GM12878 (cell line): ENCODE measurements around the gene TRIM6. TPM values are rescaled to one million over a fixed set of nuclear protein-coding genes. Genes with fewer than 3 reads are reported as not detected.

Experiments
- ATAC-seq: fragments of 200-7000 bp; cut with Tn5 transposase; 3 replicates; pipeline ENCODE4 v1.9.1; 2020; ENCODE audit warnings: mild to moderate bottlenecking, moderate library complexity
- BruUV-seq: library from RNA; stranded (reverse); fragments of 400-500 nt; replicated peaks from 2 replicates; lab custom pipeline; 2021; lab: Mats Ljungman, UMichigan
- CTCF ChIA-PET: fragments of 300-600 bp; sonication (Branson Sonifier 250); formaldehyde crosslinking; extraction: SDS; loops from one replicate; lab custom pipeline; 2021; ENCODE audit warnings: inconsistent platforms; lab: Yijun Ruan, JAX
- POLR2A ChIA-PET: fragments of 350-600 bp; formaldehyde crosslinking; extraction: SDS; loops from one replicate; lab custom pipeline; 2021; ENCODE audit warnings: inconsistent platforms; lab: Charles Lee
- RAD21 ChIA-PET: fragments of 300-600 bp; sonication (Branson Sonifier 250); formaldehyde crosslinking; loops from one replicate; lab custom pipeline; 2023; ENCODE audit warnings: antibody characterized with exemption; ENCODE audit not compliant: unreplicated experiment; lab: Charles Lee
- SMC1A ChIA-PET: fragments of 300-600 bp; sonication (Branson Sonifier 250); formaldehyde crosslinking; loops from one replicate; lab custom pipeline; 2023; ENCODE audit not compliant: unreplicated experiment, uncharacterized antibody; lab: Charles Lee
- DNase-seq: peaks from one replicate; pipeline ENCODE4 v3.0.0-alpha.2; 2011; ENCODE audit warnings: low read depth, low spot score
- FAIRE-seq: peaks from 3 replicates; lab custom pipeline; 2011; peaks lifted over from hg19 to GRCh38; lab: Jason Lieb, UNC
- H2AFZ ChIP-seq: 2 replicates; pipeline ENCODE4 v1.6.0; 2011; ENCODE audit warnings: low read depth, low read length, control low read depth; ENCODE audit not compliant: control insufficient read depth
- H3K27ac ChIP-seq: 2 replicates; pipeline ENCODE4 v1.5.1; 2011; ENCODE audit warnings: control low read depth; ENCODE audit not compliant: control insufficient read depth, insufficient read depth
- H3K27me3 ChIP-seq, 2 experiments: replicated peaks in 1 of 2; 2 replicates each; pipeline versions ENCODE4 v1.6.0 to v1.6.1; 2011; ENCODE audit warnings: low read length in 1 of 2; ENCODE audit not compliant: control insufficient read depth in 2 of 2, insufficient read depth in 2 of 2
- H3K36me3 ChIP-seq, 2 experiments: 2 replicates each; pipeline ENCODE4 v1.5.1; 2011; ENCODE audit warnings: low read length in 1 of 2; ENCODE audit not compliant: control insufficient read depth in 2 of 2, insufficient read depth in 2 of 2
- H3K4me1 ChIP-seq: 2 replicates; pipeline ENCODE4 v1.6.1; 2011; ENCODE audit warnings: mild to moderate bottlenecking, low read length, moderate library complexity, mixed read lengths; ENCODE audit not compliant: control insufficient read depth, insufficient read depth
- H3K4me2 ChIP-seq: 2 replicates; pipeline ENCODE4 v1.6.0; 2011; ENCODE audit warnings: control low read depth; ENCODE audit not compliant: control insufficient read depth, insufficient read depth
- H3K4me3 ChIP-seq: fragments of 200-600 bp; sonication (generic); 2 replicates; pipeline ENCODE4 v1.5.1; 2016
- H3K79me2 ChIP-seq: 2 replicates; pipeline ENCODE4 v1.6.0; 2011; ENCODE audit warnings: low read length; ENCODE audit not compliant: control insufficient read depth, insufficient read depth
- H3K9ac ChIP-seq: 2 replicates; pipeline ENCODE4 v1.8.0; 2011; ENCODE audit warnings: low read length, control low read depth, mixed read lengths; ENCODE audit not compliant: control insufficient read depth, insufficient read depth
- H3K9me3 ChIP-seq: replicated peaks from 3 replicates; pipeline ENCODE4 v1.5.1; 2011; ENCODE audit warnings: mild to moderate bottlenecking, low read length; ENCODE audit not compliant: control insufficient read depth, insufficient read depth
- H4K20me1 ChIP-seq: 2 replicates; pipeline ENCODE4 v1.6.0; 2011; ENCODE audit not compliant: control insufficient read depth, insufficient read depth
- CBX3 ChIP-seq: fragments of 200-600 bp; sonication (generic); IDR thresholded peaks from 2 replicates; pipeline ENCODE4 v1.6.1; 2016; ENCODE audit warnings: low read depth, borderline replicate concordance
- E4F1 ChIP-seq: fragments of 450-650 bp; IDR thresholded peaks from 2 replicates; pipeline ENCODE4 v1.6.1; 2018; ENCODE audit warnings: borderline replicate concordance, mild to moderate bottlenecking; ENCODE audit not compliant: partially characterized antibody
- MEF2A ChIP-seq: IDR thresholded peaks from 2 replicates; pipeline ENCODE4 v1.6.1; 2011; ENCODE audit warnings: low read depth, mild to moderate bottlenecking, low read length, moderate library complexity; ENCODE audit not compliant: insufficient read depth
- ZNF207 ChIP-seq: fragments of 450-650 bp; IDR thresholded peaks from 2 replicates; pipeline ENCODE4 v1.6.1; 2014; ENCODE audit warnings: antibody characterized with exemption, mild to moderate bottlenecking, borderline replicate concordance
- ZNF24 ChIP-seq: fragments of 450-650 bp; IDR thresholded peaks from 2 replicates; pipeline ENCODE4 v1.6.1; 2017; ENCODE audit warnings: antibody characterized with exemption, mild to moderate bottlenecking
- WGBS: methylation state at CpG from one replicate; pipeline ENCODE4 v1.1.6; 2016; ENCODE audit warnings: low lambda C conversion rate; ENCODE audit not compliant: insufficient replicate concordance, insufficient coverage; ENCODE audit errors: missing lambda C conversion rate; 5-methylcytosine and 5-hydroxymethylcytosine counted together
- in situ Hi-C: fragments of 300-500 bp; cut with MboI; formaldehyde crosslinking; loops from 9 replicates; pipeline ENCODE4 v1.14.3; 2018; ENCODE audit warnings: mixed read lengths
- intact Hi-C: fragments of 100-400 bp; cut with micrococcal nuclease; formaldehyde crosslinking; loops from one replicate; pipeline ENCODE4 v1.14.2; 2022; ENCODE audit not compliant: unreplicated experiment
- polyA plus RNA-seq, 11 experiments: library from polyadenylated mRNA; depleted of rRNA in 4 of 11; unstranded in 6 of 11; stranded (reverse) in 5 of 11; fragments of >200 nt; fragmentation: Nextera tagmentation in 4 of 11; fragmentation: Illumina TruSeq in 1 of 11; extraction: Ambion mirVana in 4 of 11; extraction: Trizol in 1 of 11; gene quantifications; 1 replicate in 1 of 11; 2 replicates in 10 of 11; pipeline versions ENCODE4 v1.2.1 to v1.2.3, GENCODE V29; 2011 to 2016; ENCODE audit warnings: inconsistent platforms in 2 of 11, missing spikeins in 2 of 11, low read depth in 1 of 11
- total RNA-seq, 4 experiments: library from RNA; depleted of rRNA in 3 of 4; stranded (reverse); fragments of >200 nt in 3 of 4; fragmentation: Illumina TruSeq in 1 of 4; extraction: Trizol in 1 of 4; gene quantifications; 2 replicates each; pipeline versions ENCODE4 v1.2.1 to v1.2.3, GENCODE V29; 2013 to 2021
- TF ChIP-seq, protein P1 (sequence below): fragments of 450-650 bp; IDR thresholded peaks from 2 replicates; pipeline ENCODE4 v1.6.1; 2016; ENCODE audit warnings: mild to moderate bottlenecking, moderate library complexity, borderline replicate concordance

The TRIM6 gene
- total and polyA plus RNA-seq, 10 of the 15 experiments (the other 5 are each of a cell fraction or from before 2014, with no cell fraction given), result 1.4 to 6.8 (median 4.2) TPM

GRCh38 chr11:5626196-5626595, 29.8 kb downstream of the TRIM6 start (continued):
- TF ChIP-seq, protein P1, sequence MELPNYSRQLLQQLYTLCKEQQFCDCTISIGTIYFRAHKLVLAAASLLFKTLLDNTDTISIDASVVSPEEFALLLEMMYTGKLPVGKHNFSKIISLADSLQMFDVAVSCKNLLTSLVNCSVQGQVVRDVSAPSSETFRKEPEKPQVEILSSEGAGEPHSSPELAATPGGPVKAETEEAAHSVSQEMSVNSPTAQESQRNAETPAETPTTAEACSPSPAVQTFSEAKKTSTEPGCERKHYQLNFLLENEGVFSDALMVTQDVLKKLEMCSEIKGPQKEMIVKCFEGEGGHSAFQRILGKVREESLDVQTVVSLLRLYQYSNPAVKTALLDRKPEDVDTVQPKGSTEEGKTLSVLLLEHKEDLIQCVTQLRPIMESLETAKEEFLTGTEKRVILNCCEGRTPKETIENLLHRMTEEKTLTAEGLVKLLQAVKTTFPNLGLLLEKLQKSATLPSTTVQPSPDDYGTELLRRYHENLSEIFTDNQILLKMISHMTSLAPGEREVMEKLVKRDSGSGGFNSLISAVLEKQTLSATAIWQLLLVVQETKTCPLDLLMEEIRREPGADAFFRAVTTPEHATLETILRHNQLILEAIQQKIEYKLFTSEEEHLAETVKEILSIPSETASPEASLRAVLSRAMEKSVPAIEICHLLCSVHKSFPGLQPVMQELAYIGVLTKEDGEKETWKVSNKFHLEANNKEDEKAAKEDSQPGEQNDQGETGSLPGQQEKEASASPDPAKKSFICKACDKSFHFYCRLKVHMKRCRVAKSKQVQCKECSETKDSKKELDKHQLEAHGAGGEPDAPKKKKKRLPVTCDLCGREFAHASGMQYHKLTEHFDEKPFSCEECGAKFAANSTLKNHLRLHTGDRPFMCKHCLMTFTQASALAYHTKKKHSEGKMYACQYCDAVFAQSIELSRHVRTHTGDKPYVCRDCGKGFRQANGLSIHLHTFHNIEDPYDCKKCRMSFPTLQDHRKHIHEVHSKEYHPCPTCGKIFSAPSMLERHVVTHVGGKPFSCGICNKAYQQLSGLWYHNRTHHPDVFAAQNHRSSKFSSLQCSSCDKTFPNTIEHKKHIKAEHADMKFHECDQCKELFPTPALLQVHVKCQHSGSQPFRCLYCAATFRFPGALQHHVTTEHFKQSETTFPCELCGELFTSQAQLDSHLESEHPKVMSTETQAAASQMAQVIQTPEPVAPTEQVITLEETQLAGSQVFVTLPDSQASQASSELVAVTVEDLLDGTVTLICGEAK, result no peak
- no peak for TF ChIP-seq E4F1
- no peak for TF ChIP-seq ZNF24
- TF ChIP-seq ZNF207, result no peak

GRCh38 chr11:5631417-5631816, 35.0 kb downstream of the TRIM6 start:
- peak overlapping the region; percentile 95 for H3K27ac ChIP-seq
- no peak for TF ChIP-seq CBX3
- TF ChIP-seq MEF2A, result 0 out of 2 replicates have a peak, but pooled peaks have one; percentile 1
- peak; percentile 32 for ATAC-seq
- no peaks in the 10 kb centered on the region; the same call in 2 of the 3 replicates for H3K9me3 ChIP-seq
- H4K20me1 ChIP-seq, result no peaks in the 10 kb centered on the region
- RAD21 ChIA-PET, result interaction anchor here (1.0 to 5.0 kb wide), 4 partner anchors 24 to 59 kb away, joined by 3 to 27 read pairs (median 8); partner anchors contain the start of genes TRIM22 and TRIM5
- no peak for DNase-seq
- H3K79me2 ChIP-seq, result peaks cover 1% of the 10 kb centered on the region; the same call in 1 of the 2 replicates
- intact Hi-C loops, result no loop called here
- H2AFZ ChIP-seq, result peak overlapping the region; percentile 13
- 0% methylated on average over 2 of the region's 2 CpGs for WGBS
- peak overlapping the region; percentile 52 for H3K9ac ChIP-seq
- CTCF ChIA-PET, result interaction anchor here (2.7 kb wide), 1 partner anchor 53 kb away, joined by 13 read pairs; the partner anchor contains the start of gene TRIM5
- peak overlapping the region; percentile 75 for H3K4me2 ChIP-seq
- no peak overlapping the region; the same call in 1 of the 2 replicates for H3K4me3 ChIP-seq
- no peak for FAIRE-seq
- H3K4me1 ChIP-seq, result peaks cover 15% of the 10 kb centered on the region
- SMC1A ChIA-PET, result interaction anchor here (1.4 to 8.0 kb wide), 4 partner anchors 9 to 59 kb away, joined by 3 to 45 read pairs (median 8); partner anchors contain the start of genes TRIM22 and TRIM5
- in situ Hi-C loops, result no loop called here
- peaks cover 1 to 6% of the 10 kb centered on the region in 2 experiments; a peak in 3 of 4 replicates for H3K36me3 ChIP-seq
- POLR2A ChIA-PET, result interaction anchor here (0.6 to 4.1 kb wide), 4 partner anchors 53 to 103 kb away, joined by 3 to 28 read pairs (median 14); partner anchors contain the start of genes TRIM22 and TRIM5
- H3K27me3 ChIP-seq, result no peaks in the 10 kb centered on the region
- BruUV-seq, result no TSS peak
